GM21619 (cell line): Measurements from ENCODE around the gene CCDC71.

Source experiments
- ATAC-seq: cut with Tn5 transposase; IDR thresholded peaks from one replicate; pipeline ENCODE4 v1.9.1; 2021; ENCODE audit not compliant: unreplicated experiment

The CCDC71 gene

GRCh38 chr3:49170744-49171118 is 4.6 kb upstream of the CCDC71 start:
- ATAC-seq: no peak

GRCh38 chr3:49166752-49167556 is 823 bp upstream of the CCDC71 start:
- no peak for ATAC-seq

GRCh38 chr3:49164983-49165720 is 979 bp downstream of the CCDC71 start:
- no peak for ATAC-seq

GRCh38 chr3:49163609-49164008 is 2.5 kb downstream of the CCDC71 start:
- no peak for ATAC-seq

- ATAC-seq: no peak
Observed at GRCh38 chr3:49162751-49163419, 3.2 kb downstream of the CCDC71 start.

GRCh38 chr3:49161808-49162530 is 4.2 kb downstream of the CCDC71 start:
- ATAC-seq: no peak

GRCh38 chr3:49161197-49161596 is 4.9 kb downstream of the CCDC71 start:
- no peak for ATAC-seq

GRCh38 chr3:49158792-49159191 is 7.3 kb downstream of the CCDC71 start:
- no peak for ATAC-seq

- ATAC-seq: no peak
Observed at GRCh38 chr3:49158103-49158709, 7.9 kb downstream of the CCDC71 start.

GRCh38 chr3:49157289-49157688 is 8.8 kb downstream of the CCDC71 start:
- no peak for ATAC-seq

- no peak for ATAC-seq
Observed at GRCh38 chr3:49153349-49153912, 12.7 kb downstream of the CCDC71 start.

GRCh38 chr3:49151610-49152009 is 14.5 kb downstream of the CCDC71 start:
- ATAC-seq: no peak

GRCh38 chr3:49148159-49148558 is 18.0 kb downstream of the CCDC71 start:
- ATAC-seq: no peak

- no peak for ATAC-seq
Observed at GRCh38 chr3:49140080-49140479, 26.1 kb downstream of the CCDC71 start.

- no peak for ATAC-seq
Observed at GRCh38 chr3:49135499-49135898, 30.6 kb downstream of the CCDC71 start.

GRCh38 chr3:49134471-49135265 is 31.5 kb downstream of the CCDC71 start:
- ATAC-seq: no peak

- ATAC-seq: no peak
Observed at GRCh38 chr3:49133226-49133951, 32.7 kb downstream of the CCDC71 start.

GRCh38 chr3:49132437-49133225 is 33.5 kb downstream of the CCDC71 start, which contains the start of gene LAMB2:
Gene LAMB2, minus strand, starts transcription at chr3:49133050. Its CDS starts 183 bp downstream, at chr3:49132867.
- ATAC-seq: no peak
